ENCODE measurements around the gene AACS. TPM values are rescaled to one million over a fixed set of nuclear protein-coding genes. Genes with fewer than 3 reads are reported as not detected.

The AACS gene
- total RNA-seq, 1 experiment from 2014 or later = 54.0 TPM

GRCh38 chr12:125159702-125160101 is 94.5 kb downstream of the AACS start:
- H3K4me1 Mint-ChIP-seq = peaks cover 8% of the 10 kb centered on the region
- ChIA-PET POLR2A (no interaction called here), CTCF (interaction anchor here (0.6 to 1.2 kb wide), 2 partner anchors 13 to 29 kb away, joined by 3 read pairs; no protein-coding TSS in a partner anchor)
- ATAC-seq (peak; percentile 18; the same call in 1 of the 2 replicates), DNase-seq (ENCODE audit: low spot score) (no peak)
- H3K4me3 Mint-ChIP-seq = no peak overlapping the region
- no peak overlapping the region for H3K27ac Mint-ChIP-seq
- H3K27me3 Mint-ChIP-seq (ENCODE audit: low read depth) = no peaks in the 10 kb centered on the region; the same call in none of the 2 replicates
- no peaks in the 10 kb centered on the region for H3K36me3 Mint-ChIP-seq
- TF ChIP-seq USF2 (CRISPR knock-in tag; IDR thresholded peaks at IDR 0.05) (peak; percentile 81), MYBL2 (CRISPR knock-in tag; IDR thresholded peaks at IDR 0.05) (no peak), NFYB (CRISPR knock-in tag; conservative IDR thresholded peaks at IDR 0.05; ENCODE audit: low read depth) (peak; percentile 67), USF1 (CRISPR knock-in tag; IDR thresholded peaks at IDR 0.05) (peak; percentile 74)
- peaks cover 11% of the 10 kb centered on the region for H3K9me3 Mint-ChIP-seq

- ChIA-PET CTCF (interaction anchor here (0.6 to 1.2 kb wide), 2 partner anchors 13 to 28 kb away, joined by 3 read pairs; no protein-coding TSS in a partner anchor), POLR2A (no interaction called here)
- peaks cover 11% of the 10 kb centered on the region for H3K9me3 Mint-ChIP-seq
- no peaks in the 10 kb centered on the region; the same call in none of the 2 replicates for H3K27me3 Mint-ChIP-seq (ENCODE audit: low read depth)
- no peak overlapping the region for H3K4me3 Mint-ChIP-seq
- H3K27ac Mint-ChIP-seq = no peak overlapping the region
- H3K4me1 Mint-ChIP-seq = peaks cover 8% of the 10 kb centered on the region
- H3K36me3 Mint-ChIP-seq = no peaks in the 10 kb centered on the region
- ATAC-seq = no peak
- no peak for DNase-seq (ENCODE audit: low spot score)
- no peak for TF ChIP-seq ERG (CRISPR knock-in tag; IDR thresholded peaks at IDR 0.05)
- no peak for TF ChIP-seq ATF6 (CRISPR knock-in tag; IDR thresholded peaks at IDR 0.05)
- TF ChIP-seq OVOL2 (CRISPR knock-in tag; IDR thresholded peaks at IDR 0.05; ENCODE audit: borderline replicate concordance) = no peak
- TF ChIP-seq NFATC4 (CRISPR knock-in tag; IDR thresholded peaks at IDR 0.05) = no peak
- TF ChIP-seq KAT7 (CRISPR knock-in tag; IDR thresholded peaks at IDR 0.05; ENCODE audit: borderline replicate concordance) = no peak
- TF ChIP-seq ZNF263 (CRISPR knock-in tag; IDR thresholded peaks at IDR 0.05; ENCODE audit: low read depth) = no peak
- no peak for TF ChIP-seq AR (CRISPR knock-in tag; IDR thresholded peaks at IDR 0.05)
- no peak for TF ChIP-seq GABPB1 (CRISPR knock-in tag; IDR thresholded peaks at IDR 0.05)
- TF ChIP-seq PREB (CRISPR knock-in tag; IDR thresholded peaks at IDR 0.05; ENCODE audit: borderline replicate concordance) = no peak
- TF ChIP-seq ZBTB43 (CRISPR knock-in tag; IDR thresholded peaks at IDR 0.05) = no peak
- no peak for TF ChIP-seq ZSCAN18 (CRISPR knock-in tag; IDR thresholded peaks at IDR 0.05)
- no peak for TF ChIP-seq FOXP1 (CRISPR knock-in tag; IDR thresholded peaks at IDR 0.05; ENCODE audit: borderline replicate concordance)
- no peak for TF ChIP-seq ATF1 (CRISPR knock-in tag; IDR thresholded peaks at IDR 0.05)
- TF ChIP-seq PRDM15 (CRISPR knock-in tag; IDR thresholded peaks at IDR 0.05) = no peak
Measured at GRCh38 chr12:125160281-125160955, 95.2 kb downstream of the AACS start.

Data from WTC11 (cell line).